ENCODE data around the gene TMED5. TPM values are rescaled to one million over a fixed set of nuclear protein-coding genes. Genes with fewer than 3 reads are reported as not detected.

The TMED5 gene
- total RNA-seq, 1 donor from 2014 or later, result 40.8 TPM

DNA sequence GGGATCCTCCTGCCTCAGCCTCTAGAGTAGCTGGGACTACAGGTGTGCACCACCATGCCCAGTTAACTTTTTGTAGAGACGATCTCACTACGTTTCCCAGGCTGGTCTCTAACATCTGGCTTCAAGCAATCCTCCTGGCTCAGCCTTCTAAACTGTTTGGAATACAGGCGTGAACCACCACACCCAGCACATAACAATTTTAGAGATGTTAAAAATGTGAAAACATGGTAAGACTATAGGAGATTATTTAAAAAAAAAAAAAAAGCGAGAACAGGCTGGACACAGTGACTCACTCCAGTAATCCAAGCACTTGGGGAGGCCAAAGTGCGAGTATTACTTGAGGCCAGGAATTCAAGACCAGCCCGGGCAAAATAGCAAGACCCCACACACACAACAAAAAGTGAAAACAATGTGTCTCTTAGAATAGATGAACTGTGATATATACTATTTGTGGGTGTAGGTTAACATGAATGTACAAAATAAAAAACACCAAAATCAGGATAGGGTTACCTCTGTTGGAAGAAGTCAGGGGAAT, 19.9 kb upstream of the TMED5 start:
- Histone ChIP-seq H3K27ac (no peak overlapping the region), H3K4me3 (no peak overlapping the region), H3K9me3 (no peaks in the 10 kb centered on the region), H3K4me1 (no peaks in the 10 kb centered on the region), H3K27me3 (no peaks in the 10 kb centered on the region), H3K36me3 (no peaks in the 10 kb centered on the region)
- DNase-seq (ENCODE audit: extremely low spot score in 2 of 2), result no peak
- no peak for TF ChIP-seq CTCF (IDR thresholded peaks at IDR 0.05)
- TF ChIP-seq POLR2AphosphoS5 (IDR thresholded peaks at IDR 0.05; ENCODE audit: insufficient read depth in 1 of 2, low read depth in 1 of 2), result no peak
- TF ChIP-seq POLR2A (IDR thresholded peaks at IDR 0.05), result no peak
- intact Hi-C loops (cut with DNase I), result no loop called here

GRCh38 chr1:93199150-93199549, 18.9 kb upstream of the TMED5 start:
- H3K4me1 ChIP-seq, result no peaks in the 10 kb centered on the region
- H3K9me3 ChIP-seq, result no peaks in the 10 kb centered on the region
- H3K27ac ChIP-seq, result no peak overlapping the region
- H3K36me3 ChIP-seq, result no peaks in the 10 kb centered on the region
- no peaks in the 10 kb centered on the region for H3K27me3 ChIP-seq
- H3K4me3 ChIP-seq, result no peak overlapping the region
- TF ChIP-seq POLR2A (IDR thresholded peaks at IDR 0.05) (no peak), CTCF (IDR thresholded peaks at IDR 0.05) (no peak), POLR2AphosphoS5 (IDR thresholded peaks at IDR 0.05; ENCODE audit: insufficient read depth in 1 of 2, low read depth in 1 of 2) (no peak)
- intact Hi-C loops (cut with DNase I), result no loop called here
- DNase-seq (ENCODE audit: extremely low spot score in 2 of 2), result no peak

DNA sequence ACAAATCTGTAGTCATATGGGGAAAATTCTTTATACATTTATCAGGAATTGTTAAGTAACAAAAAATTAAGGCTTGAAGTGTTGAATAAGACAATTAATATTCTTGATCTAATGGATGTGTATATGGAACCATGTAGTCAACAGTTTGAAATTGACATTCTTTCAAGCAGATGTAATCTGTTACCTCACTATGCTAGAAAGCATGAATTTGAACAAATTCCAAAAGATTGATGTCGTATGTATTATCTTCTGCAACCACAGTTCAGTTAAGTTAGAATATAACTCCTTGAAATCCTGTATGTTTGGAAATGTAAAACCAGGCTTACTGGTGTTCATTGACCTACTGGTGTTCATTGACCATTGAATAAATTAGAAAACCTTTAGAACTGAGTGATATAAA, 16.4 kb upstream of the TMED5 start:
- no peaks in the 10 kb centered on the region for H3K27me3 ChIP-seq
- H3K9me3 ChIP-seq, result no peaks in the 10 kb centered on the region
- TF ChIP-seq POLR2AphosphoS5 (IDR thresholded peaks at IDR 0.05; ENCODE audit: insufficient read depth in 1 of 2, low read depth in 1 of 2), result no peak
- TF ChIP-seq POLR2A (IDR thresholded peaks at IDR 0.05), result no peak
- no peak for TF ChIP-seq CTCF (IDR thresholded peaks at IDR 0.05)
- intact Hi-C loops (cut with DNase I), result no loop called here
- H3K36me3 ChIP-seq, result no peaks in the 10 kb centered on the region
- no peak for DNase-seq (ENCODE audit: extremely low spot score in 2 of 2)
- no peak overlapping the region for H3K27ac ChIP-seq
- no peaks in the 10 kb centered on the region for H3K4me1 ChIP-seq
- no peak overlapping the region for H3K4me3 ChIP-seq

DNA sequence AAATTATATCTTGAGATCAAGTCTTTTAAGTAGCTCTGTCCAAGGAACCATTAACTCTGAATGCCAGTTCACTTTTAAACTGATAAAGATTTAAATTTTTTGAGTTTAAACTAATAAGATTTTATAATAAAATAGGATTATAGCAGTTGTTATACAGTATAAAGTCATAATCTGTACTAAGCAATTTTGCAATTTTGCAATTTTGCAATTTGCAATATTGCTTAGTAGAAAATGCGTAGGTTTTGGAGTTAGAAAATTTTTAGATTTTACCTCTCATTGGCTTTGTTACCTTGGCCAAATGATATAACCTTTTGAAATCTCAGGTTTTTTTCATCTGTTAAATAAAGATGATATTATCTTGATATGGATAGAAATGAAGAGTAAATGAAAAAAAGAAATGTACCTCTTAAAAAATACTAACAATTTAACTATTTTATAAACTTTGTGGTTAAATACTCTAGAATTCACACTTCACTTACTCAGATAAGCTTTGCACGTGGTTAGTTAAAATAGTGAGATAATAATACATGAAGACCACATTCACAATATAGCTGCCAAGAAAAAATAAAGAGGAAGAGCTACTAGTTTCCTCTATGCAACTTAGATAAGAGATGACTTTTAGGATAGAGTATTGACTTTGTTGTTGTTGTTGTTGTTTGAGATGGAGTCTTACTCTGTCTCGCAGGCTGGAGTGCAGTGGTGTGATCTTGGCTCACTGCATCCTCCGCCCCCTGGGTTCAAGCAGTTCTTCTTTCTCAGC, 14.2 kb upstream of the TMED5 start:
- Histone ChIP-seq H3K27me3 (no peaks in the 10 kb centered on the region), H3K9me3 (no peaks in the 10 kb centered on the region), H3K4me3 (no peak overlapping the region), H3K4me1 (no peaks in the 10 kb centered on the region), H3K36me3 (no peaks in the 10 kb centered on the region), H3K27ac (no peak overlapping the region)
- DNase-seq (ENCODE audit: extremely low spot score in 2 of 2), result no peak
- intact Hi-C loops (cut with DNase I), result no loop called here
- TF ChIP-seq POLR2A (IDR thresholded peaks at IDR 0.05) (no peak), POLR2AphosphoS5 (IDR thresholded peaks at IDR 0.05; ENCODE audit: insufficient read depth in 1 of 2, low read depth in 1 of 2) (no peak), CTCF (IDR thresholded peaks at IDR 0.05) (no peak)

DNA sequence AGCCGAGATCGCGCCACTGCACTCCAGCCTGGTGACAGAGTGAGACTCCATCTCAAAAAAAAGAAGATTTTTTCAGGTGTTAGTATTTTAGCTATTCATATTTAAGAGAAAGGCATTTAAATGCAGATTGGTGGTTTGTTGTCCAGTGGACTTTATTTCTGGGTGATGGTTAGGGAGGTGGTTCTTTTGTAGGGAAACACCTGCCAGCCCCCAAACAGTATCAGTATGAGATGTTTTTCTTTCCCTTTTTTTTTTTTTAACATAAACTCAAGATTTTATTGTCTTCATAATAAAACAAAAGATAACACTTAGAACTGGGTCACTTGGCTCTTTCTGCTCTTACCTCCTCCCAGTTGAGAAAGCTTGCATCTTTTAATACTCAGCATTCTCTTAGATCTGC, 10.2 kb upstream of the TMED5 start:
- Histone ChIP-seq H3K27ac (no peak overlapping the region), H3K4me1 (no peaks in the 10 kb centered on the region), H3K9me3 (no peaks in the 10 kb centered on the region), H3K36me3 (no peaks in the 10 kb centered on the region), H3K27me3 (no peaks in the 10 kb centered on the region), H3K4me3 (no peak overlapping the region)
- intact Hi-C loops (cut with DNase I), result no loop called here
- TF ChIP-seq CTCF (IDR thresholded peaks at IDR 0.05), result no peak
- DNase-seq (ENCODE audit: extremely low spot score in 2 of 2), result no peak

All from vagina (tissue), 2 donors.